ENCODE data around the gene LCAT.
"Not testable (repeated sequence)": the region's sequence is repeated elsewhere in the genome, so short reads cannot be mapped to it uniquely, and the experiment has no call there.

Gene LCAT

GRCh38 chr16:67931712-67932461 lies 12.0 kb downstream of the LCAT start, which contains the start of gene CTRL:
TSS of gene CTRL (minus strand) at chr16:67931862. CDS start at chr16:67931852, 10 bp downstream.
- no peak for DNase-seq

- DNase-seq: no peak
Measured at GRCh38 chr16:67930678-67931211, 13.2 kb downstream of the LCAT start.

GRCh38 chr16:67930191-67930590 lies 13.7 kb downstream of the LCAT start:
- DNase-seq: no peak

GRCh38 chr16:67928561-67929364 lies 15.2 kb downstream of the LCAT start:
- peak; percentile 65 to 78 (median 71) for DNase-seq

- no peak for DNase-seq
Measured at GRCh38 chr16:67928147-67928546, 15.8 kb downstream of the LCAT start.

- DNase-seq: no peak
Measured at GRCh38 chr16:67927131-67927941, 16.6 kb downstream of the LCAT start.

- no peak for DNase-seq
Measured at GRCh38 chr16:67926181-67926750, 17.7 kb downstream of the LCAT start.

GRCh38 chr16:67924140-67924906 lies 19.6 kb downstream of the LCAT start:
- no peak for DNase-seq

- no peak for DNase-seq
Measured at GRCh38 chr16:67923414-67924116, 20.4 kb downstream of the LCAT start.

- DNase-seq: no peak
Measured at GRCh38 chr16:67922740-67923139, 21.2 kb downstream of the LCAT start.

GRCh38 chr16:67922221-67922620 lies 21.7 kb downstream of the LCAT start:
- DNase-seq: no peak

- peak in 1 of 3 donors; percentile 3 for DNase-seq
Measured at GRCh38 chr16:67919622-67920221, 24.2 kb downstream of the LCAT start.

GRCh38 chr16:67917852-67918236 lies 26.1 kb downstream of the LCAT start:
- DNase-seq: peak; percentile 58 to 73 (median 71)

GRCh38 chr16:67917140-67917851 lies 26.6 kb downstream of the LCAT start:
- no peak for DNase-seq

- no peak for DNase-seq
Measured at GRCh38 chr16:67915831-67916723, 27.8 kb downstream of the LCAT start.

GRCh38 chr16:67915496-67915769 lies 28.5 kb downstream of the LCAT start:
- DNase-seq: not testable (repeated sequence)

GRCh38 chr16:67914758-67915495 lies 29.0 kb downstream of the LCAT start:
- no peak for DNase-seq

- DNase-seq: no peak
Measured at GRCh38 chr16:67910158-67910557, 33.8 kb downstream of the LCAT start.

Measured in suppressor macrophage treated with lipopolysaccharide for 1 hour (primary cell).